A673 (cell line): ENCODE data around the gene PAX5.

ENCODE experiments used
- CTCF ChIP-seq: fragments of 300-800, 200-600 bp; sonication (generic); conservative IDR thresholded peaks from 2 replicates; pipeline ENCODE4 v1.5.1; 2017; ENCODE audit warnings: low read depth, mild to moderate bottlenecking, antibody characterized with exemption, low read length, moderate library complexity, mixed read lengths
- EZH2 ChIP-seq: fragments of 200-600 bp; sonication (generic); IDR thresholded peaks from 2 replicates; pipeline ENCODE4 v1.6.1; 2017; ENCODE audit warnings: borderline replicate concordance, low read depth, mild to moderate bottlenecking, mixed read lengths, antibody characterized with exemption, low read length; ENCODE audit not compliant: poor library complexity, severe bottlenecking

- TF ChIP-seq CTCF (no peak), EZH2 (no peak)
Measured at GRCh38 chr9:36854751-36855150, 179.3 kb downstream of the PAX5 start.
